ENCODE measurements around the gene NCAN.
"Not testable (repeated sequence)": the region's sequence is repeated elsewhere in the genome, so short reads cannot be mapped to it uniquely, and the experiment has no call there.

Gene NCAN

GRCh38 chr19:19201697-19202630 is 9.8 kb upstream of the NCAN start:
- no peak for DNase-seq

GRCh38 chr19:19202707-19203011 is 9.1 kb upstream of the NCAN start:
- no peak for DNase-seq

- DNase-seq = peak; percentile 85
These were observed 8.5 kb upstream of the NCAN start, which contains the start of gene NR2C2AP for GRCh38 chr19:19203012-19203856. Gene NR2C2AP (minus strand): TSS chr19:19203414. CDS start chr19:19203060, 354 bp downstream.

GRCh38 chr19:19204181-19204580 is 7.6 kb upstream of the NCAN start:
- DNase-seq = no peak

GRCh38 chr19:19205416-19206410 is 6.0 kb upstream of the NCAN start:
- no peak for DNase-seq

- DNase-seq = no peak
These were observed 4.8 kb upstream of the NCAN start for GRCh38 chr19:19206938-19207337.

GRCh38 chr19:19207637-19208572 is 3.9 kb upstream of the NCAN start:
- DNase-seq = no peak

- DNase-seq = no peak
These were observed 2.4 kb upstream of the NCAN start for GRCh38 chr19:19209372-19209771.

GRCh38 chr19:19212916-19213315 is 1.2 kb downstream of the NCAN start:
- no peak for DNase-seq

GRCh38 chr19:19213426-19214158 is 1.8 kb downstream of the NCAN start:
- no peak for DNase-seq

GRCh38 chr19:19214159-19214490 is 2.4 kb downstream of the NCAN start:
- no peak for DNase-seq

GRCh38 chr19:19214892-19215291 is 3.1 kb downstream of the NCAN start:
- peak; percentile 6 for DNase-seq

GRCh38 chr19:19215792-19216191 is 4.0 kb downstream of the NCAN start:
- no peak for DNase-seq

GRCh38 chr19:19217099-19217498 is 5.3 kb downstream of the NCAN start:
- DNase-seq = no peak

- DNase-seq = no peak
These were observed 7.2 kb downstream of the NCAN start for GRCh38 chr19:19218911-19219310.

GRCh38 chr19:19221000-19221399 is 9.2 kb downstream of the NCAN start:
- not testable (repeated sequence) for DNase-seq

- DNase-seq = no peak
These were observed 11.3 kb downstream of the NCAN start for GRCh38 chr19:19223060-19223459.

- DNase-seq = no peak
These were observed 11.9 kb downstream of the NCAN start for GRCh38 chr19:19223636-19224035.

GRCh38 chr19:19224150-19224851 is 12.5 kb downstream of the NCAN start:
- no peak for DNase-seq

GRCh38 chr19:19224852-19225494 is 13.2 kb downstream of the NCAN start:
- peak; percentile 31 for DNase-seq

All from NCI-H1048 (cell line).